GM12875 (cell line): ENCODE data around the gene PGM1.

Source experiments
- H3K4me3 ChIP-seq: one replicate; pipeline ENCODE4 v1.5.1; 2011; ENCODE audit warnings: low read depth, low read length, control low read depth
- CTCF ChIP-seq: IDR thresholded peaks from 2 replicates; pipeline ENCODE4 v1.5.1; 2011; ENCODE audit warnings: low read depth, mild to moderate bottlenecking, control low read depth, inconsistent platforms, low read length, moderate library complexity, borderline replicate concordance; ENCODE audit not compliant: insufficient read depth

The PGM1 gene

GRCh38 chr1:63601463-63601862 lies 8.3 kb downstream of the PGM1 start:
- no peak for TF ChIP-seq CTCF

GRCh38 chr1:63601912-63602311 lies 8.7 kb downstream of the PGM1 start:
- no peak for TF ChIP-seq CTCF
- no peak overlapping the region for H3K4me3 ChIP-seq

More at GRCh38 chr1:63601463-63601862, 8.3 kb downstream of the PGM1 start:
- no peak overlapping the region for H3K4me3 ChIP-seq

- H3K4me3 ChIP-seq: no peak overlapping the region
- TF ChIP-seq CTCF: no peak
These were observed 9.4 kb downstream of the PGM1 start for GRCh38 chr1:63602629-63603028.

GRCh38 chr1:63603810-63604209 lies 10.6 kb downstream of the PGM1 start:
- no peak for TF ChIP-seq CTCF
- H3K4me3 ChIP-seq: no peak overlapping the region

- H3K4me3 ChIP-seq: no peak overlapping the region
- TF ChIP-seq CTCF: no peak
These were observed 14.1 kb downstream of the PGM1 start for GRCh38 chr1:63607322-63607721.

GRCh38 chr1:63611231-63611630 lies 18.0 kb downstream of the PGM1 start:
- TF ChIP-seq CTCF: no peak
- H3K4me3 ChIP-seq: no peak overlapping the region

GRCh38 chr1:63612564-63612963 lies 19.4 kb downstream of the PGM1 start:
- TF ChIP-seq CTCF: no peak
- H3K4me3 ChIP-seq: no peak overlapping the region
